GM19372 (cell line): ENCODE measurements around the gene ZNF273.

ENCODE experiments used
- ATAC-seq: cut with Tn5 transposase; IDR thresholded peaks from one replicate; pipeline ENCODE4 v1.9.1; 2021; ENCODE audit warnings: mild to moderate bottlenecking, low read depth, moderate library complexity; ENCODE audit not compliant: unreplicated experiment

Gene ZNF273

GRCh38 chr7:64876792-64877713, 26.0 kb upstream of the ZNF273 start:
- ATAC-seq, result no peak

- no peak for ATAC-seq
Observed at GRCh38 chr7:64877714-64878610, 25.1 kb upstream of the ZNF273 start.

GRCh38 chr7:64878684-64879083, 24.4 kb upstream of the ZNF273 start:
- no peak for ATAC-seq

GRCh38 chr7:64879086-64879730, 23.9 kb upstream of the ZNF273 start:
- ATAC-seq, result no peak

- ATAC-seq, result no peak
Observed at GRCh38 chr7:64879800-64880199, 23.3 kb upstream of the ZNF273 start.

GRCh38 chr7:64880322-64881297, 22.5 kb upstream of the ZNF273 start:
- no peak for ATAC-seq

GRCh38 chr7:64881461-64882287, 21.4 kb upstream of the ZNF273 start:
- ATAC-seq, result no peak

GRCh38 chr7:64882341-64883112, 20.5 kb upstream of the ZNF273 start:
- no peak for ATAC-seq

- ATAC-seq, result no peak
Observed at GRCh38 chr7:64883113-64883905, 19.8 kb upstream of the ZNF273 start.

- ATAC-seq, result no peak
Observed at GRCh38 chr7:64884085-64884912, 18.8 kb upstream of the ZNF273 start.

- ATAC-seq, result no peak
Observed at GRCh38 chr7:64884913-64885370, 18.1 kb upstream of the ZNF273 start.

- no peak for ATAC-seq
Observed at GRCh38 chr7:64885520-64886240, 17.4 kb upstream of the ZNF273 start.

- no peak for ATAC-seq
Observed at GRCh38 chr7:64886956-64887545, 16.0 kb upstream of the ZNF273 start.

- ATAC-seq, result no peak
Observed at GRCh38 chr7:64887756-64888508, 15.1 kb upstream of the ZNF273 start.

GRCh38 chr7:64888561-64888900, 14.5 kb upstream of the ZNF273 start:
- ATAC-seq, result peak; percentile 3
